Stomach (tissue), 9 donors: ENCODE results near the gene FGGY. TPM values are rescaled to one million over a fixed set of nuclear protein-coding genes. Genes with fewer than 3 reads are reported as not detected.
A peak's percentile ranks its signal among the peaks of the same experiment; 100 is the strongest.
"Not testable (repeated sequence)": the region's sequence is repeated elsewhere in the genome, so short reads cannot be mapped to it uniquely, and the experiment has no call there.

Experiments used
- DNase-seq, 2 donors: peaks; one replicate each; pipeline versions ENCODE4 v3.0.0 to v3.0.0-alpha.2; 2013 to 2019
- H3K27ac ChIP-seq, 5 donors: fragments of 200-600 bp in 4 of 5; sonication (generic) in 4 of 5; one replicate each; pipeline ENCODE4 v1.5.1; 2013 to 2019; ENCODE audit warnings: mild to moderate bottlenecking in 1 of 5, moderate library complexity in 1 of 5
- H3K27me3 ChIP-seq, 3 donors: fragments of 200-600 bp; sonication (generic); one replicate each; pipeline ENCODE4 v1.5.1; 2017 to 2019; ENCODE audit warnings: mixed run types in 1 of 3
- H3K36me3 ChIP-seq, 4 donors: fragments of 200-600 bp; sonication (generic); 1 replicate in 3 of 4; 2 replicates in 1 of 4; pipeline ENCODE4 v1.5.1; 2016 to 2019
- H3K4me1 ChIP-seq, 4 donors: fragments of 200-600 bp; sonication (generic); one replicate each; pipeline ENCODE4 v1.5.1; 2016 to 2019
- H3K4me3 ChIP-seq, 4 donors: fragments of 200-600 bp; sonication (generic) in 3 of 4; one replicate each; pipeline ENCODE4 v1.5.1; 2016 to 2019; ENCODE audit warnings: mild to moderate bottlenecking in 1 of 4
- H3K9me3 ChIP-seq, 4 donors: fragments of 200-600 bp; sonication (generic); one replicate each; pipeline ENCODE4 v1.5.1; 2016 to 2019
- EP300 ChIP-seq: sonication (generic); formaldehyde crosslinking; IDR thresholded peaks from one replicate; pipeline ENCODE4 v1.6.1; 2017; ENCODE audit warnings: antibody characterized with exemption
- POLR2A ChIP-seq, 4 donors: fragments of 450-650 bp; IDR thresholded peaks; one replicate each; pipeline ENCODE4 v1.6.1; 2016; ENCODE audit warnings: antibody characterized with exemption in 4 of 4, control low read depth in 2 of 4, mild to moderate bottlenecking in 1 of 4, moderate library complexity in 1 of 4
- POLR2AphosphoS5 ChIP-seq, 3 donors: sonication (generic); formaldehyde crosslinking; IDR thresholded peaks; one replicate each; pipeline ENCODE4 v1.6.1; 2016; ENCODE audit warnings: antibody characterized with exemption in 3 of 3
- WGBS, 5 donors: extraction: QIAGEN DNeasy Blood & Tissue Kit in 3 of 5; methylation state at CpG; one replicate each; pipeline versions ENCODE4 v1.1.5 to v1.1.7; 2013 to 2018; 5-methylcytosine and 5-hydroxymethylcytosine counted together
- intact Hi-C: fragments of 100-400 bp; cut with DNase I; formaldehyde crosslinking; loops from one replicate; pipeline ENCODE4 v1.15.1; 2023; ENCODE audit warnings: low total_unique reads
- polyA plus RNA-seq, 3 donors: library from polyadenylated mRNA; stranded (reverse); fragments of 200-250 nt; gene quantifications; one replicate each; pipeline ENCODE4 v1.2.3, GENCODE V29; 2013
- total RNA-seq, 5 donors: library from RNA; depleted of rRNA; stranded (reverse); fragments of >200 nt; gene quantifications; one replicate each; pipeline versions ENCODE4 v1.1.0 to v1.2.3, GENCODE V29; 2014 to 2016
- TF ChIP-seq, protein P1 (sequence below), 7 experiments: fragments of 450-650 bp in 4 of 7; fragments of 200-600 bp in 3 of 7; sonication (generic) in 3 of 7; IDR thresholded peaks; one replicate each; pipeline ENCODE4 v1.5.1; 2016 to 2019; ENCODE audit warnings: antibody characterized with exemption in 7 of 7, control low read depth in 2 of 7, mild to moderate bottlenecking in 1 of 7
- donor health status: healthy with polysubstance abuse.
- donor health status: Bipolar disorder and iron deficiency.
- donor health status: healthy.

FGGY gene
- total and polyA plus RNA-seq, 8 donors, result 6.2 to 40.6 (median 10.8) TPM

DNA sequence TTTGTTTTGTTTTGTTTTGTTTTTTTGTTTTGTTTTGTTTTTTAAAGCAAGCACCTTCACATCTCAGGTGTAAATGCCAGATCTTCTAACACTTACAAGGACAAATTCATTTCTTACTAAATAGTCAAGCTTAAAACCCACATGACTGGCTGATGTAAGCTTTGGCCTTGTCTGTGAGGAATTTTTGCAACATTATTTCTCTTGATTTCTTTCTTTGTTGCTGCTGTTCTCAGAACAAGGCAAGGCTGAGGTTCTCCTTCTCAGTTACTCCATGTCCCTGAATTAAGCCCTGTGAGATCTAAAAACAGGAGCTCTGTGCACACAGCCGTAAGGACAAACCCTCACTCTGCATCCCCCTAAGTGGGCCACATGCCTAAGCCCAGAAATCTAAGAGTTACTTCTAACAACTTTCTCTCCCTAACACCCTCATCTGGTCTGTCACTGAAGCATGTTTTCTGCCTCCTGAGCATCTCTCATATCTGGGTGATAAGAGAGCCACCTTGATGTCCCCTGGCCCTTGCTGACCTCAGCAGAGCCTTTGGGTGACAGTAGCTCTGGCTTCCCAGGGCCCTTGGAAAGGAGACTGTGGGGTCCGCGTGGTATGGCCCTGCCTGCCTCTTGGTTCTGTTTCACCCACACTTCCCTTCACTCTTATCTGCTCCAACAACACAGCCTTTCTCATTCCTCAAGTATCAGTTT lies 436.7 kb downstream of the FGGY start:
- Histone ChIP-seq H3K4me1 (peaks cover 19 to 59% (median 48%) of the 10 kb centered on the region in 4 donors), H3K36me3 (no peaks in the 10 kb centered on the region), H3K27ac (peak overlapping the region in 4 of 5 donors; percentile 8 to 84 (median 75)), H3K9me3 (peaks cover 0 to 16% (median 5%) of the 10 kb centered on the region in 4 donors), H3K4me3 (no peak overlapping the region), H3K27me3 (no peaks in the 10 kb centered on the region)
- no peak for DNase-seq
- WGBS, 5 donors, result 85 to 94% (median 91%) methylated on average over 3 of the region's 3 CpGs
- intact Hi-C loops, result no loop called here
- TF ChIP-seq EP300 (no peak), POLR2A (IDR thresholded peaks at IDR 0.05) (no peak), POLR2AphosphoS5 (IDR thresholded peaks at IDR 0.05) (no peak)
- TF ChIP-seq, protein P1, sequence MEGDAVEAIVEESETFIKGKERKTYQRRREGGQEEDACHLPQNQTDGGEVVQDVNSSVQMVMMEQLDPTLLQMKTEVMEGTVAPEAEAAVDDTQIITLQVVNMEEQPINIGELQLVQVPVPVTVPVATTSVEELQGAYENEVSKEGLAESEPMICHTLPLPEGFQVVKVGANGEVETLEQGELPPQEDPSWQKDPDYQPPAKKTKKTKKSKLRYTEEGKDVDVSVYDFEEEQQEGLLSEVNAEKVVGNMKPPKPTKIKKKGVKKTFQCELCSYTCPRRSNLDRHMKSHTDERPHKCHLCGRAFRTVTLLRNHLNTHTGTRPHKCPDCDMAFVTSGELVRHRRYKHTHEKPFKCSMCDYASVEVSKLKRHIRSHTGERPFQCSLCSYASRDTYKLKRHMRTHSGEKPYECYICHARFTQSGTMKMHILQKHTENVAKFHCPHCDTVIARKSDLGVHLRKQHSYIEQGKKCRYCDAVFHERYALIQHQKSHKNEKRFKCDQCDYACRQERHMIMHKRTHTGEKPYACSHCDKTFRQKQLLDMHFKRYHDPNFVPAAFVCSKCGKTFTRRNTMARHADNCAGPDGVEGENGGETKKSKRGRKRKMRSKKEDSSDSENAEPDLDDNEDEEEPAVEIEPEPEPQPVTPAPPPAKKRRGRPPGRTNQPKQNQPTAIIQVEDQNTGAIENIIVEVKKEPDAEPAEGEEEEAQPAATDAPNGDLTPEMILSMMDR (IDR thresholded peaks at IDR 0.05), result no peak

DNA sequence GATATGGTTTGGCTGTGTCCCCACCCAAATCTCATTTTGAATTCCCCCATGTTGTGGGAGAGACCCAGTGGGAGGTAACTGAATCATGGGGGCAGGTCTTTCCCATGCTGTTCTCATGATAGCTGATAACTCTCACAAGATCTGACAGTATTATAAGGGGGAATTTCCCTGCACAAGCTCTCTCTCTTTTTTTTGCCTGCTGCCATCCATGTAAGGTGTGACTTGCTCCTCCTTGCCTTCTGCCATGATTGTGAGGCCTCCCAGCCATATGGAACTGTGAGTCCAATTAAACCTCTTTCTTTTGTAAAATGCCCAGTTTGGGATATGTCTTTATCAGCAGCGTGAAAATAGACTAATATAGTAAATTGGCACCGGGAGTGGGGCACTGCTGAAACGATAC lies 439.0 kb downstream of the FGGY start:
- Histone ChIP-seq H3K4me1 (peaks cover 30 to 54% (median 43%) of the 10 kb centered on the region in 4 donors), H3K9me3 (peaks cover 0 to 16% (median 5%) of the 10 kb centered on the region in 4 donors)
- H3K27me3 ChIP-seq, H3K27ac ChIP-seq, H3K36me3 ChIP-seq, H3K4me3 ChIP-seq, DNase-seq, intact Hi-C loops: not testable (repeated sequence)
- WGBS, 5 donors, result 78 to 99% (median 86%) methylated on average over 3 of the region's 3 CpGs

DNA sequence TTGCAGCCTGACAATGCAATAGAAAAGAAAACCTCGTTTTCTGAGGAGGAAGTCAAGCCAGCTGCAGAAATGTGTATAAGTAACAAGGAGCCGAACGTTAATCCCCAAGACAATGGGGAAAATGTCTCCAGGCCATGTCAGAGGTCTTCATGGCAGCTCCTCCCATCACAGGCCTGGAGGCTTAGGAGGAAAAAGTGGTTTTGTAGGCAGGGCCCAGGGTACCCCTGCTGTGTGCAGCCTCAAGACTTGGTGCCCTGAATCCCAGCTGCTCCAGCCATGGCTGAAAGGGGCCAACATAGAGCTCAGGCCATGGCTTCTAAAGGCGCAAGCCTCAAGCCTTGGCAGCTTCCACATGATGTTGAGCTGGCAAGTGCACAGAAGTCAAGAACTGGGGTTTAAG lies 439.9 kb downstream of the FGGY start:
- no peak for DNase-seq
- Histone ChIP-seq H3K4me1 (peaks cover 22 to 46% (median 39%) of the 10 kb centered on the region in 4 donors), H3K27me3 (no peaks in the 10 kb centered on the region), H3K9me3 (peaks cover 0 to 16% (median 5%) of the 10 kb centered on the region in 4 donors), H3K27ac (peak overlapping the region in 3 of 5 donors; percentile 73 to 80 (median 74)), H3K4me3 (no peak overlapping the region), H3K36me3 (no peaks in the 10 kb centered on the region)
- TF ChIP-seq, protein P1 (IDR thresholded peaks at IDR 0.05), result no peak
- TF ChIP-seq POLR2AphosphoS5 (IDR thresholded peaks at IDR 0.05), result no peak
- no peak for TF ChIP-seq POLR2A (IDR thresholded peaks at IDR 0.05)
- no peak for TF ChIP-seq EP300
- 92 to 99% (median 95%) methylated on average over 4 of the region's 4 CpGs for whole genome bisulfite sequencing, 5 donors
- intact Hi-C loops, result no loop called here

DNA sequence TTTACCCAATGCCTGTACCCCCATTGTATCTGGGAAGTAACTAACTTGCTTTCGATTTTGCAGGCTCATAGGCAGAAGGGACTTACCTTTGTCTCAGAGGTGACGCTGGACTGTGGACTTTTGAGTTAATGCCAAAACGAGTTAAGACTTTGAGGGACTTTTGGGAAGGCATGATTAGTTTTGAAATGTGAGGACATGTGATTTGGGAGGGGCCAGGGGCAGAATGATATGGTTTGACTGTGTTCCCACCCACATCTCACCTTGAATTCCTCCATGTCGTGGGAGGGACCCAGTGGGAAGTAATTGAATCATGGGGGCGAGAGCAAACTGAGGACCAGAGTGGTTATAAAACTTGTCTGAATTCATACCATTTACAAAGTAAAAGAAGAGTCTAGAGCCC lies 440.7 kb downstream of the FGGY start:
- no peak for DNase-seq
- 42 to 65% (median 50%) methylated on average over 5 of the region's 5 CpGs for WGBS, 5 donors
- no peaks in the 10 kb centered on the region for H3K27me3 ChIP-seq
- H3K27ac ChIP-seq, result peak overlapping the region; percentile 57 to 80 (median 73)
- no peaks in the 10 kb centered on the region for H3K36me3 ChIP-seq
- H3K4me1 ChIP-seq, result peaks cover 13 to 39% (median 30%) of the 10 kb centered on the region in 4 donors
- H3K9me3 ChIP-seq, result peaks cover 0 to 16% (median 5%) of the 10 kb centered on the region in 4 donors
- TF ChIP-seq EP300 (no peak), POLR2AphosphoS5 (IDR thresholded peaks at IDR 0.05) (peak in 1 of 3 donors; percentile 36)
- H3K4me3 ChIP-seq, result no peak overlapping the region
- intact Hi-C loops, result no loop called here

DNA sequence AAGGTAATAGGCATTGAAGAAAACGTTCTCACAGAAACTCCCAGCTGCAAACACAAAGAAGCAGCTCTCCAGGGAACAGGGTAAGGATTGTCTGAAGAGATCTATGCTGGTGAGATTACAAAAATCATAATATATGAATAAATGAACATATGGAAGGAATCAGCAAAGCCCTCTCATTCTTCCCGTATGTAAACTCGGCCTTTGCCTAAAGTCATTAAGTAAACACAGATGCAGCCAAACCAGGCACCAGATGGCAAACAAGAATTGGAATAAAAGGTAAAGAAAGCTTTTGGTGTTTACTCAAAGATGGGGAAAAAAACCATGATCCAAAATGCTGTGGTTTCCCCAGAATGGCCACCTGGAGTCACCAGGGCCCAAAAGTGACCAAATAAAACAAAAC lies 441.3 kb downstream of the FGGY start:
- TF ChIP-seq EP300 (no peak), POLR2A (IDR thresholded peaks at IDR 0.05) (no peak)
- TF ChIP-seq, protein P1 (IDR thresholded peaks at IDR 0.05), result no peak
- peak overlapping the region in 4 of 5 donors; percentile 57 to 80 (median 74) for H3K27ac ChIP-seq
- DNase-seq, result no peak
- H3K4me1 ChIP-seq, result peaks cover 11 to 39% (median 27%) of the 10 kb centered on the region in 4 donors
- WGBS, 5 donors, result 27 to 59% (median 32%) methylated on average over 3 of the region's 3 CpGs
- no peaks in the 10 kb centered on the region for H3K27me3 ChIP-seq
- intact Hi-C loops, result no loop called here
- H3K4me3 ChIP-seq, result no peak overlapping the region
- H3K9me3 ChIP-seq, result peaks cover 0 to 16% (median 5%) of the 10 kb centered on the region in 4 donors
- no peaks in the 10 kb centered on the region for H3K36me3 ChIP-seq
